Measurements from ENCODE around the gene ING2. TPM values are rescaled to one million over a fixed set of nuclear protein-coding genes. Genes with fewer than 3 reads are reported as not detected.

Gene ING2, protein sequence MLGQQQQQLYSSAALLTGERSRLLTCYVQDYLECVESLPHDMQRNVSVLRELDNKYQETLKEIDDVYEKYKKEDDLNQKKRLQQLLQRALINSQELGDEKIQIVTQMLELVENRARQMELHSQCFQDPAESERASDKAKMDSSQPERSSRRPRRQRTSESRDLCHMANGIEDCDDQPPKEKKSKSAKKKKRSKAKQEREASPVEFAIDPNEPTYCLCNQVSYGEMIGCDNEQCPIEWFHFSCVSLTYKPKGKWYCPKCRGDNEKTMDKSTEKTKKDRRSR
- total RNA-seq = 5.1 and 5.5 TPM in 2 replicates

GRCh38 chr4:183504930-183505610 lies at the start of gene ING2:
Gene ING2 (plus strand): TSS chr4:183505058. CDS start chr4:183505196, 138 bp downstream.

Other genes with a start within 250 kb of the ING2 start
- not detected in 2 replicates for gene CLDN22, start 184.8 kb upstream of the ING2 start, total RNA-seq
- gene CLDN24, start 182.6 kb upstream of the ING2 start, total RNA-seq = not detected in 2 replicates
- gene CDKN2AIP, start 60.4 kb upstream of the ING2 start, total RNA-seq = 15.3 and 20.2 TPM in 2 replicates
- gene RWDD4, start 154.1 kb downstream of the ING2 start, total RNA-seq = 10.4 and 13.5 TPM in 2 replicates
- gene TRAPPC11, start 154.2 kb downstream of the ING2 start, total RNA-seq = 27.5 and 39.0 TPM in 2 replicates

Measured in dermis lymphatic vessel endothelial cell (primary cell).